ENCODE measurements around the gene GNL2. TPM values are rescaled to one million over a fixed set of nuclear protein-coding genes. Genes with fewer than 3 reads are reported as not detected.

The GNL2 gene
- total and polyA plus RNA-seq, 2 donors (not counting 1 experiment from before 2014, with no cell fraction given) = 15.7 to 44.0 TPM

DNA sequence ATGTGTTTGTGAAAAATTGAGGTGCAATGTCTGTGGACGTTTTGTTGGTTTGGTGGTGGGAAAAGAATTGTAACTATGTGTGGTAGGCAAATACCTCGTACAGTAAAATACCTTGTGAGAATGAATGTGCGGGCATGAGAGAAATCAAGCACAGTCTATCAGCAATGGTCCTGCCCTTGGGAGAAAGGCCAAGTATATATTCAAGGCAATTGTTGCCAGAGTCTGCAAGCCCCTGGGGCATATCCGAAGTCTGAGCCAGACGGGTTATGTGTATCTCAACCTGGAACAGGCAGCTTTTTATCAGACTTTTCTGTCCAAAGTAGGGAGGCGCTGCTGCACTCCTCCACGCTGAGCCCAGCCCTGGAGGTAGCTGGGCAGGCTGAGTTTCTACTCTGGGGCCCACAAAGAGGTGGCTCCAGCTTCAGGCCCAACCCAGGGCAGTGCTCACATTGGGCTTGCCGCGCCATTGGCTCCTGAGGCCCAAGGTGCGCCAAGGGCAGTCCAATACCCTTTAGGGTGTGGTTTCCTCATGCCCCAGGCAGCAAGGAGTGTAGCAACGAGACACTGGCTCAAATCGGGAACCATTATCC, 9.4 kb upstream of the GNL2 start:
- Histone ChIP-seq H3K36me3 (replicated peaks in 1 of 2; ENCODE audit: control extremely low read depth in 1 of 2, control insufficient read depth in 1 of 2, extremely low read depth in 1 of 2, insufficient read depth in 2 of 2, low read length in 1 of 2) (no peaks in the 10 kb centered on the region), H4K20me1 (ENCODE audit: control insufficient read depth, insufficient read depth, low read length, poor library complexity, severe bottlenecking) (no peaks in the 10 kb centered on the region), H3K27me3 (replicated peaks in 1 of 4; ENCODE audit: control extremely low read depth in 1 of 4, control insufficient read depth in 3 of 4, insufficient read depth in 4 of 4, low read length in 3 of 4) (peaks cover 0 to 3% (median 0%) of the 10 kb centered on the region in 4 experiments), H3K4me1 (ENCODE audit: control insufficient read depth in 2 of 2, insufficient read depth in 2 of 2, low read length in 2 of 2) (peaks cover 4% of the 10 kb centered on the region in 2 donors), H3K27ac (ENCODE audit: low read length in 2 of 2) (no peak overlapping the region), H3K9me3 (ENCODE audit: control extremely low read depth in 1 of 3, control insufficient read depth in 2 of 3, insufficient read depth in 1 of 3, low read length in 2 of 3) (no peaks in the 10 kb centered on the region), H3K79me2 (ENCODE audit: control insufficient read depth, insufficient read depth, low read length) (no peaks in the 10 kb centered on the region), H3K9ac (ENCODE audit: low read length) (no peak overlapping the region), H3K4me3 (ENCODE audit: control extremely low read depth in 1 of 5, extremely low read depth in 1 of 5, insufficient read depth in 1 of 5, low read depth in 2 of 5, low read length in 4 of 5) (no peak overlapping the region), H2AFZ (ENCODE audit: insufficient read depth, low read depth, low read length, poor library complexity, severe bottlenecking) (no peak overlapping the region), H3K4me2 (replicated peaks; ENCODE audit: low read depth, low read length, poor library complexity, severe bottlenecking) (no peak overlapping the region)
- TF ChIP-seq, protein P1, sequence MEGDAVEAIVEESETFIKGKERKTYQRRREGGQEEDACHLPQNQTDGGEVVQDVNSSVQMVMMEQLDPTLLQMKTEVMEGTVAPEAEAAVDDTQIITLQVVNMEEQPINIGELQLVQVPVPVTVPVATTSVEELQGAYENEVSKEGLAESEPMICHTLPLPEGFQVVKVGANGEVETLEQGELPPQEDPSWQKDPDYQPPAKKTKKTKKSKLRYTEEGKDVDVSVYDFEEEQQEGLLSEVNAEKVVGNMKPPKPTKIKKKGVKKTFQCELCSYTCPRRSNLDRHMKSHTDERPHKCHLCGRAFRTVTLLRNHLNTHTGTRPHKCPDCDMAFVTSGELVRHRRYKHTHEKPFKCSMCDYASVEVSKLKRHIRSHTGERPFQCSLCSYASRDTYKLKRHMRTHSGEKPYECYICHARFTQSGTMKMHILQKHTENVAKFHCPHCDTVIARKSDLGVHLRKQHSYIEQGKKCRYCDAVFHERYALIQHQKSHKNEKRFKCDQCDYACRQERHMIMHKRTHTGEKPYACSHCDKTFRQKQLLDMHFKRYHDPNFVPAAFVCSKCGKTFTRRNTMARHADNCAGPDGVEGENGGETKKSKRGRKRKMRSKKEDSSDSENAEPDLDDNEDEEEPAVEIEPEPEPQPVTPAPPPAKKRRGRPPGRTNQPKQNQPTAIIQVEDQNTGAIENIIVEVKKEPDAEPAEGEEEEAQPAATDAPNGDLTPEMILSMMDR (IDR thresholded peaks at IDR 0.05) = no peak
- TF ChIP-seq EZH2 (IDR thresholded peaks at IDR 0.05; ENCODE audit: borderline replicate concordance, insufficient read depth, low read depth, low read length, poor library complexity, severe bottlenecking) = no peak
- Mint-ChIP-seq H3K9me3 (ENCODE audit: insufficient read depth) (no peaks in the 10 kb centered on the region), H3K4me1 (no peaks in the 10 kb centered on the region), H3K27me3 (peaks cover 12% of the 10 kb centered on the region), H3K27ac (no peak overlapping the region), H3K4me3 (no peak overlapping the region)
- WGBS (ENCODE audit: insufficient coverage) = 93% methylated on average over 12 of the region's 12 CpGs
- no peak for DNase-seq
- ATAC-seq (ENCODE audit: low read depth) = no peak
- ChIA-PET POLR2A (no interaction called here), CTCF (interaction anchor here (1.0 to 13.5 kb wide), 2 partner anchors 14 to 75 kb away, joined by 3 to 328 read pairs; no protein-coding TSS in a partner anchor)
- intact Hi-C loops (cut with micrococcal nuclease) = no loop called here
